HCT116 (cell line): ENCODE results near the gene CAT. TPM values are rescaled to one million over a fixed set of nuclear protein-coding genes. Genes with fewer than 3 reads are reported as not detected.

Experiments
- ATAC-seq: fragments of 200-7000 bp; cut with Tn5 transposase; 2 replicates; pipeline ENCODE4 v1.9.1; 2020; ENCODE audit warnings: mild to moderate bottlenecking, moderate library complexity
- BruUV-seq: library from RNA; stranded (reverse); fragments of 400-500 nt; replicated peaks from 2 replicates; lab custom pipeline; 2021; lab: Mats Ljungman, UMichigan
- CTCF ChIA-PET: fragments of 300-600 bp; sonication (Branson Sonifier 250); formaldehyde crosslinking; loops from one replicate; lab custom pipeline; 2021; ENCODE audit warnings: antibody characterized with exemption; lab: Charles Lee
- POLR2A ChIA-PET: fragments of 300-600, 350-600 bp; sonication (Branson Sonifier 250); formaldehyde crosslinking; loops from one replicate; lab custom pipeline; 2021; ENCODE audit warnings: antibody characterized with exemption; lab: Charles Lee
- RAD21 ChIA-PET, 2 experiments: fragments of 300-600 bp; sonication (Branson Sonifier 250); formaldehyde crosslinking; loops; one replicate each; lab custom pipeline; 2023; ENCODE audit warnings: low total read pairs in 2 of 2; ENCODE audit not compliant: uncharacterized antibody in 2 of 2, unreplicated experiment in 2 of 2, low non-redundant PET in 1 of 2; lab: Charles Lee
- DNase-seq: peaks from one replicate; pipeline ENCODE4 v3.0.0-alpha.2; 2010; ENCODE audit warnings: low read depth, low spot score
- H2AFZ ChIP-seq: fragments of 200-600 bp; shearing (Covaris generic), sonication (generic); 2 replicates; pipeline ENCODE4 v1.6.1; 2017; ENCODE audit warnings: low read depth, mixed run types, mixed read lengths, antibody characterized with exemption, low read length; ENCODE audit not compliant: poor library complexity, severe bottlenecking
- H3K27ac ChIP-seq: 2 replicates; pipeline ENCODE4 v1.5.1; 2012; ENCODE audit warnings: low read depth, low read length
- H3K27me3 ChIP-seq: fragments of 200-600 bp; sonication (generic); 2 replicates; pipeline ENCODE4 v1.6.1; 2016; ENCODE audit warnings: mixed run types, low read length, mixed read lengths; ENCODE audit not compliant: insufficient read depth
- H3K36me3 ChIP-seq, 2 experiments: fragments of 200-500 bp in 1 of 2; fragments of 200-600 bp in 1 of 2; sonication (Bioruptor generic) in 1 of 2; sonication (generic) in 1 of 2; 2 replicates each; pipeline versions ENCODE4 v1.5.1 to v1.6.1; 2014 to 2016; ENCODE audit warnings: low read length in 2 of 2, inconsistent platforms in 1 of 2, mixed read lengths in 1 of 2, mixed run types in 1 of 2; ENCODE audit not compliant: insufficient read depth in 2 of 2, control insufficient read depth in 1 of 2
- H3K4me1 ChIP-seq, 2 experiments: fragments of 200-600 bp in 1 of 2; sonication (generic) in 1 of 2; 2 replicates each; pipeline versions ENCODE4 v1.5.1 to v1.6.1; 2012 to 2017; ENCODE audit warnings: low read length in 2 of 2, inconsistent platforms in 1 of 2, mild to moderate bottlenecking in 1 of 2, mixed read lengths in 1 of 2, mixed run types in 1 of 2, moderate library complexity in 1 of 2; ENCODE audit not compliant: insufficient read depth in 2 of 2, control insufficient read depth in 1 of 2
- H3K4me2 ChIP-seq: fragments of 200-600 bp; sonication (generic); 2 replicates; pipeline ENCODE4 v1.6.1; 2017; ENCODE audit warnings: mixed run types, low read length, mixed read lengths
- H3K4me3 ChIP-seq, 2 experiments: fragments of 200-600 bp in 1 of 2; sonication (generic) in 1 of 2; replicated peaks in 1 of 2; 2 replicates each; pipeline ENCODE4 v1.5.1; 2011 to 2016; ENCODE audit warnings: low read length in 2 of 2, control low read depth in 1 of 2, low read depth in 1 of 2, mild to moderate bottlenecking in 1 of 2, mixed read lengths in 1 of 2, mixed run types in 1 of 2
- H3K79me2 ChIP-seq: fragments of 200-600 bp; sonication (generic); 2 replicates; pipeline ENCODE4 v1.6.1; 2017; ENCODE audit warnings: mild to moderate bottlenecking, mixed run types, low read length, moderate library complexity, mixed read lengths; ENCODE audit not compliant: insufficient read depth
- H3K9ac ChIP-seq: fragments of 200-600 bp; sonication (generic); 2 replicates; pipeline ENCODE4 v1.6.1; 2016; ENCODE audit warnings: low read length, mixed read lengths
- H3K9me2 ChIP-seq: fragments of 200-600 bp; sonication (generic), shearing (Covaris generic); 2 replicates; pipeline ENCODE4 v1.6.1; 2017; ENCODE audit warnings: mixed run types, mild to moderate bottlenecking, moderate library complexity; ENCODE audit not compliant: insufficient read depth
- H3K9me3 ChIP-seq, 2 experiments: fragments of 200-500 bp in 1 of 2; fragments of 200-600 bp in 1 of 2; sonication (Bioruptor generic) in 1 of 2; sonication (generic) in 1 of 2; 2 replicates each; pipeline ENCODE4 v1.6.1; 2014 to 2017; ENCODE audit warnings: low read length in 2 of 2, mixed read lengths in 2 of 2, inconsistent platforms in 1 of 2, low read depth in 1 of 2, mild to moderate bottlenecking in 1 of 2, mixed run types in 1 of 2, moderate library complexity in 1 of 2; ENCODE audit not compliant: control insufficient read depth in 1 of 2, insufficient read depth in 1 of 2
- H4K20me1 ChIP-seq: fragments of 200-600 bp; sonication (generic), shearing (Covaris generic); 2 replicates; pipeline ENCODE4 v1.6.1; 2017; ENCODE audit warnings: mixed run types, mild to moderate bottlenecking, moderate library complexity; ENCODE audit not compliant: insufficient read depth
- CBX3 ChIP-seq: IDR thresholded peaks from 2 replicates; pipeline ENCODE4 v1.6.1; 2012; ENCODE audit warnings: low read depth
- ELF1 ChIP-seq: IDR thresholded peaks from 2 replicates; pipeline ENCODE4 v1.6.1; 2012; ENCODE audit warnings: low read depth, borderline replicate concordance
- EZH2 ChIP-seq: fragments of 200-600 bp; sonication (generic); IDR thresholded peaks from 2 replicates; pipeline ENCODE4 v1.6.1; 2017; ENCODE audit warnings: antibody characterized with exemption, mixed run types
- EZH2phosphoT487 ChIP-seq: fragments of 200-600 bp; IDR thresholded peaks from 2 replicates; pipeline ENCODE4 v1.6.1; 2018; ENCODE audit warnings: antibody characterized with exemption, borderline replicate concordance
- POLR2AphosphoS5 ChIP-seq: IDR thresholded peaks from 2 replicates; pipeline ENCODE4 v1.6.1; 2011; ENCODE audit warnings: mild to moderate bottlenecking, low read depth, low read length, moderate library complexity
- SIN3A ChIP-seq: IDR thresholded peaks from 2 replicates; pipeline ENCODE4 v1.6.1; 2012; ENCODE audit warnings: low read depth
- SP1 ChIP-seq: IDR thresholded peaks from 2 replicates; pipeline ENCODE4 v1.6.1; 2012; ENCODE audit warnings: low read depth
- SRF ChIP-seq: IDR thresholded peaks from 2 replicates; pipeline ENCODE4 v1.6.1; 2012; ENCODE audit warnings: low read depth
- intact Hi-C: fragments of 100-400 bp; cut with micrococcal nuclease; formaldehyde crosslinking; loops from 2 replicates; pipeline ENCODE4 v1.10.0; 2022
- total RNA-seq: library from RNA; stranded (reverse); gene quantifications from one replicate; pipeline ENCODE4 v1.2.1, GENCODE V29; 2021; ENCODE audit not compliant: unreplicated experiment
- TF ChIP-seq, protein P1 (sequence below), 3 experiments: fragments of 200-600 bp in 1 of 3; sonication (generic) in 1 of 3; IDR thresholded peaks in 2 of 3; conservative IDR thresholded peaks in 1 of 3; 2 replicates each; pipeline ENCODE4 v1.5.1; 2012 to 2017; ENCODE audit warnings: low read depth in 2 of 3, low read length in 2 of 3, antibody characterized with exemption in 1 of 3, borderline replicate concordance in 1 of 3, control low read depth in 1 of 3, mild to moderate bottlenecking in 1 of 3, mixed read lengths in 1 of 3, mixed run types in 1 of 3, moderate library complexity in 1 of 3; ENCODE audit not compliant: insufficient read depth in 1 of 3
- TF ChIP-seq, protein P2 (sequence below): IDR thresholded peaks from 2 replicates; pipeline ENCODE4 v1.6.1; 2012
- TF ChIP-seq, protein P3 (sequence below): IDR thresholded peaks from 2 replicates; pipeline ENCODE4 v1.6.1; 2012
- TF ChIP-seq, protein P4 (sequence below): IDR thresholded peaks from 2 replicates; pipeline ENCODE4 v1.6.1; 2012; ENCODE audit warnings: low read depth

Gene CAT
- total RNA-seq, 1 experiment from 2014 or later, result 50.9 TPM

DNA sequence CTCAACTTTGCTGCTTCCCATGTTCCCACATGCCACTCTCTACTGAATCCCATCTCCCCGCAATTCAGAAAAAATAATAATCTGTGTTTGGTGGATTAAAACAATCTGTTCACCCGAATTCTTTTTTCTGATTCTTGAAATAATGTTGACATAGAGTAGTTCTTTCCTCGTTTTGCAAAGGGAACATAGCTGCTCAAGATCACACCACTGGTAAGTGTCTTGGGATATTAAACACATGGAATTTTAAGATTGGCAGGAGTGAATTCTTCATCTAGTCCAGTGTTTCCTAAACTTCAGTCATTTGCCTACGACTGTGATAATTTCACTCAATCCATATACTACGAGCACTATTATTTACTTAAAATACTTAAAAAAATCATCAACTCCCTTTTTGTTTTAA, 68.9 kb downstream of the CAT start (continued):
- TF ChIP-seq, protein P1, sequence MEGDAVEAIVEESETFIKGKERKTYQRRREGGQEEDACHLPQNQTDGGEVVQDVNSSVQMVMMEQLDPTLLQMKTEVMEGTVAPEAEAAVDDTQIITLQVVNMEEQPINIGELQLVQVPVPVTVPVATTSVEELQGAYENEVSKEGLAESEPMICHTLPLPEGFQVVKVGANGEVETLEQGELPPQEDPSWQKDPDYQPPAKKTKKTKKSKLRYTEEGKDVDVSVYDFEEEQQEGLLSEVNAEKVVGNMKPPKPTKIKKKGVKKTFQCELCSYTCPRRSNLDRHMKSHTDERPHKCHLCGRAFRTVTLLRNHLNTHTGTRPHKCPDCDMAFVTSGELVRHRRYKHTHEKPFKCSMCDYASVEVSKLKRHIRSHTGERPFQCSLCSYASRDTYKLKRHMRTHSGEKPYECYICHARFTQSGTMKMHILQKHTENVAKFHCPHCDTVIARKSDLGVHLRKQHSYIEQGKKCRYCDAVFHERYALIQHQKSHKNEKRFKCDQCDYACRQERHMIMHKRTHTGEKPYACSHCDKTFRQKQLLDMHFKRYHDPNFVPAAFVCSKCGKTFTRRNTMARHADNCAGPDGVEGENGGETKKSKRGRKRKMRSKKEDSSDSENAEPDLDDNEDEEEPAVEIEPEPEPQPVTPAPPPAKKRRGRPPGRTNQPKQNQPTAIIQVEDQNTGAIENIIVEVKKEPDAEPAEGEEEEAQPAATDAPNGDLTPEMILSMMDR (IDR thresholded peaks at IDR 0.05 in 2 of 3, conservative IDR thresholded peaks at IDR 0.05 in 1 of 3; ENCODE audit: borderline replicate concordance in 1 of 3, insufficient read depth in 1 of 3, low read depth in 2 of 3, low read length in 2 of 3), result no peak
- TF ChIP-seq POLR2AphosphoS5 (no peak), SRF (no peak), EZH2 (no peak), EZH2phosphoT487 (no peak)
- TF ChIP-seq, protein P2, sequence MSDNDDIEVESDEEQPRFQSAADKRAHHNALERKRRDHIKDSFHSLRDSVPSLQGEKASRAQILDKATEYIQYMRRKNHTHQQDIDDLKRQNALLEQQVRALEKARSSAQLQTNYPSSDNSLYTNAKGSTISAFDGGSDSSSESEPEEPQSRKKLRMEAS, result no peak
- TF ChIP-seq, protein P3, sequence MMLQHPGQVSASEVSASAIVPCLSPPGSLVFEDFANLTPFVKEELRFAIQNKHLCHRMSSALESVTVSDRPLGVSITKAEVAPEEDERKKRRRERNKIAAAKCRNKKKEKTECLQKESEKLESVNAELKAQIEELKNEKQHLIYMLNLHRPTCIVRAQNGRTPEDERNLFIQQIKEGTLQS, result no peak

DNA sequence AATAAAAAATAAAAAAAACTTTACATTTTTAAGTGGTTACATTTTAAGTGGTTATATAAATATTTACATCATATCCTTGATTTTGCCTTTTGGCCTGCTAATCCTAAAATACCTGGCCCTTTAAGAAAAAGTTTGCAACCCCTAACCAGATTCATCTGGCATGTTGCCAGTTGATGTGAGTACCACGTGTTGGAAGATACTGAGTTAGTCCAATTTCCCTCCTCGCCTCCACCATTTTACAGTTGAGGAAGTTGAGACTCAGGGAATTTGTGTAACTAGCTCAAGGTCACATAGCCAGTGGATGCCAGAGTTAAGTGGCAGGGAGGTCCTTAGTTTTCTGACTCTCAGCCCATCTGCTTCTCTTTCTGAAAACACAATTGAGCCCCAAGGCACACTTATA, 69.8 kb downstream of the CAT start:
- POLR2A ChIA-PET, result interaction anchor here (1.8 kb wide), 1 partner anchor 12 kb away, joined by 5 read pairs; no protein-coding TSS in a partner anchor
- TF ChIP-seq SIN3A, result no peak
- TF ChIP-seq ELF1, result no peak
- no peak for TF ChIP-seq POLR2AphosphoS5
- no peak for TF ChIP-seq CBX3
- TF ChIP-seq, protein P4, sequence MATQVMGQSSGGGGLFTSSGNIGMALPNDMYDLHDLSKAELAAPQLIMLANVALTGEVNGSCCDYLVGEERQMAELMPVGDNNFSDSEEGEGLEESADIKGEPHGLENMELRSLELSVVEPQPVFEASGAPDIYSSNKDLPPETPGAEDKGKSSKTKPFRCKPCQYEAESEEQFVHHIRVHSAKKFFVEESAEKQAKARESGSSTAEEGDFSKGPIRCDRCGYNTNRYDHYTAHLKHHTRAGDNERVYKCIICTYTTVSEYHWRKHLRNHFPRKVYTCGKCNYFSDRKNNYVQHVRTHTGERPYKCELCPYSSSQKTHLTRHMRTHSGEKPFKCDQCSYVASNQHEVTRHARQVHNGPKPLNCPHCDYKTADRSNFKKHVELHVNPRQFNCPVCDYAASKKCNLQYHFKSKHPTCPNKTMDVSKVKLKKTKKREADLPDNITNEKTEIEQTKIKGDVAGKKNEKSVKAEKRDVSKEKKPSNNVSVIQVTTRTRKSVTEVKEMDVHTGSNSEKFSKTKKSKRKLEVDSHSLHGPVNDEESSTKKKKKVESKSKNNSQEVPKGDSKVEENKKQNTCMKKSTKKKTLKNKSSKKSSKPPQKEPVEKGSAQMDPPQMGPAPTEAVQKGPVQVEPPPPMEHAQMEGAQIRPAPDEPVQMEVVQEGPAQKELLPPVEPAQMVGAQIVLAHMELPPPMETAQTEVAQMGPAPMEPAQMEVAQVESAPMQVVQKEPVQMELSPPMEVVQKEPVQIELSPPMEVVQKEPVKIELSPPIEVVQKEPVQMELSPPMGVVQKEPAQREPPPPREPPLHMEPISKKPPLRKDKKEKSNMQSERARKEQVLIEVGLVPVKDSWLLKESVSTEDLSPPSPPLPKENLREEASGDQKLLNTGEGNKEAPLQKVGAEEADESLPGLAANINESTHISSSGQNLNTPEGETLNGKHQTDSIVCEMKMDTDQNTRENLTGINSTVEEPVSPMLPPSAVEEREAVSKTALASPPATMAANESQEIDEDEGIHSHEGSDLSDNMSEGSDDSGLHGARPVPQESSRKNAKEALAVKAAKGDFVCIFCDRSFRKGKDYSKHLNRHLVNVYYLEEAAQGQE, result no peak
- TF ChIP-seq EZH2, result no peak
- no peak for TF ChIP-seq SP1
- intact Hi-C loops, result no loop called here

More for the DNA sequence above, 69.8 kb downstream of the CAT start:
- Histone ChIP-seq H3K9ac (no peak overlapping the region), H3K9me3 (no peaks in the 10 kb centered on the region), H2AFZ (no peak overlapping the region), H3K27me3 (no peaks in the 10 kb centered on the region), H3K79me2 (no peaks in the 10 kb centered on the region), H3K9me2 (no peaks in the 10 kb centered on the region), H3K4me3 (no peak overlapping the region), H3K4me2 (no peak overlapping the region), H3K36me3 (no peaks in the 10 kb centered on the region), H4K20me1 (no peaks in the 10 kb centered on the region), H3K4me1 (peaks cover 0 to 10% of the 10 kb centered on the region in 2 experiments; a peak in 2 of 4 replicates), H3K27ac (no peak overlapping the region)
- ChIA-PET RAD21 (no interaction called here), CTCF (no interaction called here)
- no TSS peak for BruUV-seq
- no peak for DNase-seq
- no peak for ATAC-seq
